Mesenchymal stem cell (in vitro differentiated cells and primary cell): Measurements from ENCODE around the gene UCN3.

ENCODE experiments used
- DNase-seq: peaks from one replicate; pipeline ENCODE4 v3.0.0-alpha.2; 2013
- H2AFZ ChIP-seq: one replicate; pipeline ENCODE4 v1.6.1; 2013; ENCODE audit warnings: low read depth, mild to moderate bottlenecking, control low read depth, inconsistent platforms, low read length, moderate library complexity
- H2AK5ac ChIP-seq: 2 replicates; pipeline ENCODE4 v1.6.1; 2013; ENCODE audit warnings: low read length, moderate library complexity, mild to moderate bottlenecking, inconsistent platforms; ENCODE audit not compliant: severe bottlenecking
- H2BK120ac ChIP-seq: one replicate; pipeline ENCODE4 v1.6.1; 2013; ENCODE audit warnings: low read depth, mild to moderate bottlenecking, inconsistent platforms, low read length, moderate library complexity
- H2BK12ac ChIP-seq, 2 experiments: one replicate each; pipeline ENCODE4 v1.6.1; 2013; ENCODE audit warnings: inconsistent platforms in 2 of 2, low read length in 2 of 2, mild to moderate bottlenecking in 2 of 2, moderate library complexity in 2 of 2, control low read depth in 1 of 2
- H2BK15ac ChIP-seq: one replicate; pipeline ENCODE4 v1.6.1; 2013; ENCODE audit warnings: mild to moderate bottlenecking, low read depth, inconsistent platforms; ENCODE audit not compliant: poor library complexity, severe bottlenecking
- H2BK5ac ChIP-seq: 2 replicates; pipeline ENCODE4 v1.6.1; 2013; ENCODE audit warnings: low read depth, mild to moderate bottlenecking, low read length, control low read depth, inconsistent platforms; ENCODE audit not compliant: poor library complexity, severe bottlenecking
- H3K14ac ChIP-seq, 2 experiments: one replicate each; pipeline ENCODE4 v1.6.1; 2013; ENCODE audit warnings: inconsistent platforms in 2 of 2, low read length in 2 of 2, control low read depth in 1 of 2, mild to moderate bottlenecking in 1 of 2, moderate library complexity in 1 of 2
- H3K18ac ChIP-seq, 2 experiments: one replicate each; pipeline ENCODE4 v1.6.1; 2013; ENCODE audit warnings: inconsistent platforms in 2 of 2, low read length in 2 of 2, control low read depth in 1 of 2, low read depth in 1 of 2, mild to moderate bottlenecking in 1 of 2
- H3K23ac ChIP-seq, 2 experiments: one replicate each; pipeline ENCODE4 v1.6.1; 2013; ENCODE audit warnings: inconsistent platforms in 2 of 2, low read length in 2 of 2, mild to moderate bottlenecking in 2 of 2, moderate library complexity in 2 of 2, control low read depth in 1 of 2
- H3K27ac ChIP-seq: 2 replicates; pipeline ENCODE4 v1.5.1; 2013; ENCODE audit warnings: mild to moderate bottlenecking, moderate library complexity, low read length, control low read depth, inconsistent platforms; ENCODE audit not compliant: poor library complexity, severe bottlenecking
- H3K27me3 ChIP-seq, 2 experiments: 2 replicates each; pipeline versions ENCODE4 v1.6.1 to v1.7.0; 2013; ENCODE audit warnings: low read length in 2 of 2, mild to moderate bottlenecking in 2 of 2, moderate library complexity in 2 of 2, control low read depth in 1 of 2, inconsistent platforms in 1 of 2; ENCODE audit not compliant: control insufficient read depth in 1 of 2, insufficient read depth in 1 of 2
- H3K36me3 ChIP-seq, 2 experiments: 2 replicates each; pipeline versions ENCODE4 v1.6.1 to v1.7.0; 2013; ENCODE audit warnings: low read length in 2 of 2, control low read depth in 1 of 2, inconsistent platforms in 1 of 2, low read depth in 1 of 2, mild to moderate bottlenecking in 1 of 2; ENCODE audit not compliant: insufficient read depth in 2 of 2, control insufficient read depth in 1 of 2
- H3K4ac ChIP-seq, 2 experiments: one replicate each; pipeline ENCODE4 v1.6.1; 2013; ENCODE audit warnings: inconsistent platforms in 2 of 2, low read length in 2 of 2, mild to moderate bottlenecking in 2 of 2, moderate library complexity in 2 of 2, control low read depth in 1 of 2, low read depth in 1 of 2
- H3K4me1 ChIP-seq: 2 replicates; pipeline ENCODE4 v1.6.1; 2013; ENCODE audit warnings: low read depth, low read length, control low read depth; ENCODE audit not compliant: control insufficient read depth, insufficient read depth
- H3K4me2 ChIP-seq: 2 replicates; pipeline ENCODE4 v1.6.1; 2013; ENCODE audit warnings: low read length, mild to moderate bottlenecking, inconsistent platforms; ENCODE audit not compliant: poor library complexity, severe bottlenecking
- H3K4me3 ChIP-seq, 2 experiments: 2 replicates each; pipeline versions ENCODE4 v1.5.1 to v1.7.0; 2013; ENCODE audit warnings: low read length in 2 of 2, mild to moderate bottlenecking in 2 of 2, control low read depth in 1 of 2, low read depth in 1 of 2; ENCODE audit not compliant: insufficient read depth in 1 of 2
- H3K79me1 ChIP-seq: replicated peaks from 2 replicates; pipeline ENCODE4 v1.6.1; 2013; ENCODE audit warnings: mild to moderate bottlenecking, control low read depth, low read length, inconsistent platforms; ENCODE audit not compliant: poor library complexity, severe bottlenecking
- H3K9ac ChIP-seq: 2 replicates; pipeline ENCODE4 v1.7.0; 2013; ENCODE audit warnings: mild to moderate bottlenecking, low read length, moderate library complexity
- H3K9me3 ChIP-seq: 2 replicates; pipeline ENCODE4 v1.7.0; 2013; ENCODE audit warnings: mild to moderate bottlenecking, low read length; ENCODE audit not compliant: control insufficient read depth
- H4K8ac ChIP-seq: one replicate; pipeline ENCODE4 v1.6.1; 2013; ENCODE audit warnings: inconsistent platforms, mild to moderate bottlenecking, low read length, moderate library complexity
- H4K91ac ChIP-seq: one replicate; pipeline ENCODE4 v1.6.1; 2013; ENCODE audit warnings: mild to moderate bottlenecking, low read length, inconsistent platforms
- WGBS: methylation state at CpG from one replicate; pipeline ENCODE4 v1.1.7; 2013; ENCODE audit warnings: mixed read lengths; 5-methylcytosine and 5-hydroxymethylcytosine counted together

UCN3 gene

DNA sequence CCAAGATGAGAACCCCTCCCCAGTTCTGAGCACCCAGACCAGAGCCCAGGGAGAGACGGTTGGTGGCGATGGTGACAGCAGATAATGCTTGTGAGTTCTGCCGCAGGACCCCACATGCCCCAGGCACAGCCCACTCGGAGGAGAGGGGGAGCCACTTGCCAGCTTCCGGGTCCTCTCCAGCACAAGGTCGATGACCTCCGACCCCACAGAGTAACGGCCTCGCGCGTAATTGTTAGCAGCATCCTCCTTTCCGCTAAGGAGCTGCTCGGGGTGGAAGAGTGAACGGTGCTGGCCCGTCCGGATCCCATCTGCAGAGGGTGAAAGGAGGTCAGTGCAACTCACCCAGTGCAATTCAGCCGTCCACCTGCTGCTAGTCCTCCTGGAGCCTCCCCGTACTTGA lies 30.4 kb downstream of the UCN3 start:
- no peak overlapping the region for H3K9ac ChIP-seq
- no peak overlapping the region for H3K14ac ChIP-seq
- 93% methylated on average over 18 of the region's 18 CpGs for WGBS
- no peak overlapping the region for H2BK12ac ChIP-seq
- H3K4me3 ChIP-seq, result no peak overlapping the region
- no peak overlapping the region for H2BK15ac ChIP-seq
- no peak overlapping the region for H3K23ac ChIP-seq
- no peak overlapping the region for H2AK5ac ChIP-seq
- no peak overlapping the region for H4K8ac ChIP-seq
- H2BK5ac ChIP-seq, result no peak overlapping the region
- H2BK120ac ChIP-seq, result no peak overlapping the region
- H3K9me3 ChIP-seq, result peaks cover 47% of the 10 kb centered on the region
- no peak overlapping the region for H2AFZ ChIP-seq
- DNase-seq, result no peak
- H3K36me3 ChIP-seq, result no peaks in the 10 kb centered on the region
- peaks cover 0 to 5% of the 10 kb centered on the region in 2 experiments for H3K27me3 ChIP-seq
- H3K4ac ChIP-seq, result no peak overlapping the region
- no peaks in the 10 kb centered on the region for H3K79me1 ChIP-seq
- no peak overlapping the region for H3K27ac ChIP-seq
- no peaks in the 10 kb centered on the region for H3K4me1 ChIP-seq
- no peak overlapping the region for H3K18ac ChIP-seq
- no peak overlapping the region for H3K4me2 ChIP-seq
- no peak overlapping the region for H4K91ac ChIP-seq

DNA sequence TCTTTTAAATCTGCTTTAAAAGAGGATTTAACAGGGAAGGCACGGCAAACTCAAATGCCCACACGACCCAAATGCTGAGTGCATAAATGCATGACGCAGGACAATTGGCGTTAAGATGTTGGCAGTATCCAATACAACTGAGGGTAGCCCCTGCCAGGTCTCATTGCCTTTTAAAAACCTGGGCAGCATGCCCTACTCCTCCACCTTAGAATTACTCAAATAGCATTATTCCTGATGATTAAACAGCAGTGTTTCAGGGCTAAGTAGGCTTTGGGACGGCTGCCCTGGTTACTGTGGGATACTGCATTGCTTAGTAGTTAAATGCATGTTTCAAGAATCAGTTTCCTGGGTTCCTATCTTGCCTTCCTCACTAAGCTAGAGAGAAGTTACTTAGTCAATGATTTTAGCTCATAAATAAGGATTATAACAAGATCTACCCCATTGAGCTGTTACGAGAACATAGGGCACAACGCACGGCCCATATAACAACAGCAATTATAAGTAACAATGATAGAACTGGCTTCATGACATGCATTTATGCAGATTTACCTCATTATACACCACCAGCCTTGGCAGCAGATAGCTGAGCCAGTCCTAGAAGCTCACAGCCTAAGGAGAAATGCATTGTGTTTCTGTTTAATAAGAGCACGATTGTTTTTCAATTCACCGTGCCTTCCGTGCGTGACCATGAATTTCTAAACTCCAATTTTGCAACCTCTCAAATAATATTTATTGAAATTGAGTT lies 32.0 kb downstream of the UCN3 start:
- H2BK12ac ChIP-seq, result no peak overlapping the region
- no peak overlapping the region for H2AFZ ChIP-seq
- no peak overlapping the region for H3K18ac ChIP-seq
- H2BK120ac ChIP-seq, result no peak overlapping the region
- H3K23ac ChIP-seq, result no peak overlapping the region
- H2BK15ac ChIP-seq, result no peak overlapping the region
- H3K14ac ChIP-seq, result no peak overlapping the region
- H3K4me1 ChIP-seq, result no peaks in the 10 kb centered on the region
- H3K79me1 ChIP-seq, result no peaks in the 10 kb centered on the region
- 87% methylated on average over 5 of the region's 12 CpGs for WGBS
- H3K36me3 ChIP-seq, result no peaks in the 10 kb centered on the region
- H4K91ac ChIP-seq, result no peak overlapping the region
- peaks cover 0 to 5% of the 10 kb centered on the region in 2 experiments for H3K27me3 ChIP-seq
- peaks cover 32% of the 10 kb centered on the region for H3K9me3 ChIP-seq
- H3K4me3 ChIP-seq, result no peak overlapping the region
- no peak overlapping the region for H2AK5ac ChIP-seq
- H3K4ac ChIP-seq, result no peak overlapping the region
- H3K4me2 ChIP-seq, result no peak overlapping the region
- H3K27ac ChIP-seq, result no peak overlapping the region
- H4K8ac ChIP-seq, result no peak overlapping the region
- H2BK5ac ChIP-seq, result no peak overlapping the region
- DNase-seq, result no peak
- no peak overlapping the region for H3K9ac ChIP-seq

DNA sequence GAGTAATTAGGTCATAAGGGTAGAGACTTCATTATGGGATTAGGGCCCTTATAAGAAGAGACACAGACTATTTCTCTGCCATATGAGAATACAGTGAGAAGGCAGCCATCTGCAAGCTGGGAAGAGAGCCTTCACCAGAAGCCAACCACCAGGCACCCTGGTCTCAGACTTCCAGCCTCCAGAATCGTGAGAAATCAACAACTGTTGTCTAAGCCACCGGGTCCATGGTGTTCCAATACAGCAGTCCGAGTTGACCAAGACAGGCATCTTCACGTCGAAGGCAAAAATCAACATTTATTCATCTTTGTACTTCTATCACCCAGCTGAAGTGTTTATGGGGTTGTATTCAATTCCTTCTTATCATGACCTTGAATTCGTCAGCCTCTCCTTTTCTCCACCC lies 34.6 kb downstream of the UCN3 start:
- WGBS, result 81% methylated on average over 5 of the region's 6 CpGs

DNA sequence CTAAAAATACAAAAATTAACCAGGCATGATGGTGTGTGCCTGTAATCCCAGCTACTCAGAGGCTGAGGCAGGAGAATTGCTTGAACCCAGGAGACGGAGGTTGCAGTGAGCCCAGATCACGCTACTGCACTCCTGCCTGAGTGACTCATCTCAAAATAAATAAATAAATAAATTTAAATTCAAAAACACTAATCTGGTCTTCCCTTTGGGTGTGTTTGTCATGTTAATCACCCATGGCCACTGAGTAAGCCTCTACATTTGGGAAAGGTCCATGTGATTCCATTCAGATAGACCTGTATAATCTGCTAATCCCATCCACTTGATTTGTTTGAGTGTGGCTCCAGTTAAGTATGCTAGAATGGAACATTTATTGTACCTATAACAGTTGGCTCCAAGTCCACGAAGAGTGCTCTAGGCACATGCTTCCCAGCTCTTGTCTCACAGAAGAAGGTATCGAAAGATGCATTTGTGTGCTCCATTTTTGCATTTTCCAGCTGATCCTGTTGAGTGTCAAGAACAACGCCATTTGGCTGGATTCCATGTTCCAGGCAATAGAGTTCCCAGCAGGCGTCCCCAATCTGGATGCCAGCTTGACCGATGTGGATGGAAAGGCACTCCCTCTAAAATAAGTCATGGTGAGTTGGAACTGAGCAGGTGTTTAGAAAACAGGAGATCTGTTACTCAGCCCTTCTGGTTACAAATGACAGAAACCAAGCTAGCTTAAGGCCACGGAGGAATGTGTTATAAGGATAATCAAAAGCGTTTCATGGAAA lies 35.9 kb downstream of the UCN3 start:
- Histone ChIP-seq H3K79me1 (no peaks in the 10 kb centered on the region), H3K27ac (no peak overlapping the region), H3K4me1 (no peaks in the 10 kb centered on the region), H3K27me3 (peaks cover 5 to 9% of the 10 kb centered on the region in 2 experiments), H3K4me2 (no peak overlapping the region), H2AK5ac (no peak overlapping the region), H2BK12ac (no peak overlapping the region), H3K36me3 (no peaks in the 10 kb centered on the region), H3K18ac (no peak overlapping the region), H3K9ac (no peak overlapping the region), H3K4ac (no peak overlapping the region), H3K4me3 (no peak overlapping the region), H2AFZ (no peak overlapping the region), H4K8ac (no peak overlapping the region), H2BK5ac (no peak overlapping the region), H3K9me3 (no peaks in the 10 kb centered on the region), H3K14ac (no peak overlapping the region), H4K91ac (no peak overlapping the region), H2BK15ac (no peak overlapping the region), H2BK120ac (no peak overlapping the region), H3K23ac (no peak overlapping the region)
- no peak for DNase-seq
- 93% methylated on average over 7 of the region's 9 CpGs for WGBS

More for the DNA sequence above, 34.6 kb downstream of the UCN3 start:
- peaks cover 7% of the 10 kb centered on the region for H3K9me3 ChIP-seq
- no peak overlapping the region for H3K14ac ChIP-seq
- no peak overlapping the region for H2BK12ac ChIP-seq
- H3K36me3 ChIP-seq, result no peaks in the 10 kb centered on the region
- H3K4me1 ChIP-seq, result no peaks in the 10 kb centered on the region
- no peak overlapping the region for H2BK15ac ChIP-seq
- H4K8ac ChIP-seq, result no peak overlapping the region
- H2BK120ac ChIP-seq, result no peak overlapping the region
- H2AK5ac ChIP-seq, result no peak overlapping the region
- H3K18ac ChIP-seq, result no peak overlapping the region
- no peak overlapping the region for H3K23ac ChIP-seq
- no peak overlapping the region for H2BK5ac ChIP-seq
- H3K27me3 ChIP-seq, result peaks cover 5 to 9% of the 10 kb centered on the region in 2 experiments
- H2AFZ ChIP-seq, result no peak overlapping the region
- no peak overlapping the region for H3K4me2 ChIP-seq
- no peak overlapping the region for H3K4ac ChIP-seq
- H3K9ac ChIP-seq, result no peak overlapping the region
- H3K27ac ChIP-seq, result no peak overlapping the region
- H4K91ac ChIP-seq, result no peak overlapping the region
- H3K79me1 ChIP-seq, result no peaks in the 10 kb centered on the region
- DNase-seq, result no peak
- H3K4me3 ChIP-seq, result no peak overlapping the region
